Lung (tissue), 12 donors: ENCODE data around the gene LMNTD2. TPM values are rescaled to one million over a fixed set of nuclear protein-coding genes. Genes with fewer than 3 reads are reported as not detected.

Source experiments
- ATAC-seq: fragments of 200-7000 bp; cut with Tn5 transposase; one replicate; pipeline ENCODE4 v1.9.1; 2020; ENCODE audit warnings: moderate number of reproducible peaks; ENCODE audit not compliant: insufficient read depth, low FRiP score
- DNase-seq, 3 donors: peaks; one replicate each; pipeline ENCODE4 v3.0.0-alpha.2; 2013 to 2017
- H3K27ac ChIP-seq, 2 donors: one replicate each; pipeline ENCODE4 v1.5.1; 2013; ENCODE audit warnings: mild to moderate bottlenecking in 2 of 2, moderate library complexity in 2 of 2, control low read depth in 1 of 2, inconsistent platforms in 1 of 2, low read depth in 1 of 2, low read length in 1 of 2
- H3K27me3 ChIP-seq, 3 donors: one replicate each; pipeline ENCODE4 v1.5.1; 2013; ENCODE audit warnings: low read length in 2 of 3; ENCODE audit not compliant: control insufficient read depth in 3 of 3, insufficient read depth in 3 of 3
- H3K36me3 ChIP-seq, 4 donors: one replicate each; pipeline ENCODE4 v1.5.1; 2013; ENCODE audit warnings: low read length in 4 of 4, mild to moderate bottlenecking in 1 of 4, moderate library complexity in 1 of 4; ENCODE audit not compliant: control insufficient read depth in 4 of 4, insufficient read depth in 4 of 4
- H3K4me1 ChIP-seq, 5 donors: one replicate each; pipeline ENCODE4 v1.5.1; 2013; ENCODE audit warnings: low read length in 5 of 5, mild to moderate bottlenecking in 2 of 5, moderate library complexity in 1 of 5; ENCODE audit not compliant: control insufficient read depth in 5 of 5, insufficient read depth in 5 of 5
- H3K4me3 ChIP-seq: one replicate; pipeline ENCODE4 v1.5.1; 2013; ENCODE audit warnings: mild to moderate bottlenecking, control low read depth, moderate library complexity
- H3K9ac ChIP-seq, 2 donors: one replicate each; pipeline ENCODE4 v1.5.1; 2013; ENCODE audit warnings: low read length in 2 of 2, control low read depth in 1 of 2; ENCODE audit not compliant: insufficient read depth in 1 of 2
- H3K9me3 ChIP-seq, 4 donors: one replicate each; pipeline ENCODE4 v1.5.1; 2013; ENCODE audit warnings: low read length in 3 of 4, mild to moderate bottlenecking in 1 of 4, moderate library complexity in 1 of 4; ENCODE audit not compliant: control insufficient read depth in 4 of 4, insufficient read depth in 3 of 4
- WGBS, 2 donors: extraction: QIAGEN DNeasy Blood & Tissue Kit; methylation state at CpG; one replicate each; pipeline ENCODE4 v1.1.7; 2013; 5-methylcytosine and 5-hydroxymethylcytosine counted together
- polyA plus RNA-seq, 2 donors: library from polyadenylated mRNA; stranded (reverse); fragments of 200-250 nt; gene quantifications; one replicate each; pipeline ENCODE4 v1.2.1, GENCODE V29; 2013
- total RNA-seq, 2 donors: library from RNA; depleted of rRNA in 1 of 2; stranded (reverse); fragments of >200 nt in 1 of 2; gene quantifications; one replicate each; pipeline ENCODE4 v1.2.1, GENCODE V29; 2014 to 2021
- TF ChIP-seq, protein P1 (sequence below): IDR thresholded peaks from 2 replicates; pipeline ENCODE4 v1.5.1; 2012; ENCODE audit warnings: mild to moderate bottlenecking; ENCODE audit errors: control extremely low read depth, extremely low read depth
- donor health status: control.
- donor health status: control.
- donor health status: Bipolar disorder and iron deficiency.
- donor health status: healthy.
- donor health status: DM: yes; HTN: yes; CAD: no.

The LMNTD2 gene
- total and polyA plus RNA-seq, 4 donors = 2.3 to 9.7 (median 3.8) TPM

DNA sequence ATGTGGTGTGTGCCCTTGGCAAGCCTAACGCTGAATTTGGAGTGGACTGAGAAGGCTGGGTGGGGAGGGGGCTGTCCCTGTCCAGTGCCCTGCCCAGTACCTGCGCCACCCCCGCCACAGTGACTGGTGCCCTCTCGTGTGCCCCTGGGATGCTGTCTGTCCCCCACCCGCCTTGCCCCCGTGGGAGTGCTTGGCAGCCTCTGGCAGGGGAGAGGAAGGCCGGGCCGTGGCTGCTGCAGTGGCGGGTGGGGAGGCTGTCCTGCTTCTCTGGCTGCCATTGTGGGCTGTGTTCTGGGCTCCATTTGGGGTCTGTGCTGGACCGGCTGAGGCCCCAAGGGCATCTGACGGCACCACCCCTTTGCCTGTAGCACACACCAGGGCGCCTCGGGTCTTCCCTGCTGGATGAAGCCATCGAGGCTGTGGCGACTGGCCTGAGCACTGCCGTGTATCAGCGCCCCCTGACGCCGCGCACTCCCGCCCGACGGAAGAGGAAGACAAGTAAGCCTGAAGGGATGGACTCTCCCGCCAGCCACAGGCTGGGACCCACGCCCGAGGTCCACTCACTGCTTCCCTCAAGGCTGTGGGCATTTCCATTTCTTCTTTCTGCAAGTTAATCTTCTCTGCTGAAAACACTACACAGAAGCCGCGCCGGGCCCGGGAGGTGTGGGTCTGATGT is 37.6 kb upstream of the LMNTD2 start:
- no peaks in the 10 kb centered on the region for H3K4me1 ChIP-seq
- no peak overlapping the region for H3K9ac ChIP-seq
- peaks cover 3 to 72% (median 25%) of the 10 kb centered on the region in 4 donors for H3K36me3 ChIP-seq
- TF ChIP-seq, protein P1, sequence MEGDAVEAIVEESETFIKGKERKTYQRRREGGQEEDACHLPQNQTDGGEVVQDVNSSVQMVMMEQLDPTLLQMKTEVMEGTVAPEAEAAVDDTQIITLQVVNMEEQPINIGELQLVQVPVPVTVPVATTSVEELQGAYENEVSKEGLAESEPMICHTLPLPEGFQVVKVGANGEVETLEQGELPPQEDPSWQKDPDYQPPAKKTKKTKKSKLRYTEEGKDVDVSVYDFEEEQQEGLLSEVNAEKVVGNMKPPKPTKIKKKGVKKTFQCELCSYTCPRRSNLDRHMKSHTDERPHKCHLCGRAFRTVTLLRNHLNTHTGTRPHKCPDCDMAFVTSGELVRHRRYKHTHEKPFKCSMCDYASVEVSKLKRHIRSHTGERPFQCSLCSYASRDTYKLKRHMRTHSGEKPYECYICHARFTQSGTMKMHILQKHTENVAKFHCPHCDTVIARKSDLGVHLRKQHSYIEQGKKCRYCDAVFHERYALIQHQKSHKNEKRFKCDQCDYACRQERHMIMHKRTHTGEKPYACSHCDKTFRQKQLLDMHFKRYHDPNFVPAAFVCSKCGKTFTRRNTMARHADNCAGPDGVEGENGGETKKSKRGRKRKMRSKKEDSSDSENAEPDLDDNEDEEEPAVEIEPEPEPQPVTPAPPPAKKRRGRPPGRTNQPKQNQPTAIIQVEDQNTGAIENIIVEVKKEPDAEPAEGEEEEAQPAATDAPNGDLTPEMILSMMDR = no peak
- WGBS, 2 donors = 91 to 94% methylated on average over 27 to 30 of the region's 30 CpGs
- ATAC-seq = no peak
- H3K27me3 ChIP-seq = no peaks in the 10 kb centered on the region
- no peaks in the 10 kb centered on the region for H3K9me3 ChIP-seq
- no peak overlapping the region for H3K4me3 ChIP-seq
- H3K27ac ChIP-seq = no peak overlapping the region
- no peak for DNase-seq

DNA sequence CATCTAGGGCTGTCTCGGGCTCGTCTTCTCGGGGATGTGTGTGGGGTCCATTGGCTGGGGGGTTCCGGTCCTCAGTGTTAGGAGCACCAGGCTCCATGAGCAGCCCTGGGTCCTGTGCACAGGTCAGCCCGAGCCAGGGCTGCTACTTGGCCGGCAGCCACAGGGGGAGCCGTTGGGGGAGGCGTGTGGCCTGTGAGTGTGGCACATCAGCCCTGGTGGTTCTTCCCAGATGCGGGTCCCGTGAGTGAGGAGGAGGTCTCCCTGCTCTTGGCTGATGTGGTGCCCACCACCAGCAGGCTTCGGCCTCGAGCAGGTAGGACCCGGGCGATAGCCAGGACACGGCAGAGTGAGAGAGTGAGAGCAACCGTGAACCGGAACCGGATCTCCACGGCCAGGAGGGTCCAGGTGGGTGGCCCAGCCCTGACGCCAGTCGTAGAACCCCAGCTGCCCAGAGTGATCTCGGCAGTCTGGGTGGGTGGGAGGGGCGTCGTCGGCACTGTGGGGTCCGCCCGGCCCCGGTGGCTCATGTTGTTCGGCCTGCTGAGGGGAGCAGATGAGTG is 36.7 kb upstream of the LMNTD2 start:
- Histone ChIP-seq H3K4me3 (no peak overlapping the region), H3K36me3 (peaks cover 5 to 75% (median 30%) of the 10 kb centered on the region in 4 donors), H3K27ac (no peak overlapping the region), H3K9me3 (no peaks in the 10 kb centered on the region), H3K4me1 (no peaks in the 10 kb centered on the region), H3K27me3 (no peaks in the 10 kb centered on the region), H3K9ac (no peak overlapping the region)
- DNase-seq (no peak), ATAC-seq (no peak)
- TF ChIP-seq, protein P1 = no peak
- WGBS, 2 donors = 94 to 97% methylated on average over 29 of the region's 29 CpGs

DNA sequence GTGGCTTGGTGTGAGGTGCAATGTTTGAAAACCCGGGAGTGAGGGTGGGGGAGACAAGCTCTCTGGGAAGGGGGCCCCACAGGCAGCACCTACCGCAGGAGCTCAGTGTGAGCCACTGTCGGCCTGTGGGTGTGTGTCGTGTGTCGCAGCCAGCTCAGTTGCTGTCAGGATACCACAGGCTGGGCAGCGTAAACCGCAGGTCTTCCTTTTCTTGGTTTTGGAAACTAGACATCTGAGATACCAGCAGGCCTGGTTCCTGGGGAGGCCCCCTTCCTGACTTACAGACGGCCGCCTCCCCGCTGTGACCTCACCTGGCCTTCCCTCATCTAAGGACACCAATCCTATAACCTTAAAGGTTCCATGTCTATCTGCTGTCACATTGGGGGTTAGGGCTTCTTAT is 35.8 kb upstream of the LMNTD2 start:
- H3K4me3 ChIP-seq = no peak overlapping the region
- no peaks in the 10 kb centered on the region for H3K4me1 ChIP-seq
- no peak overlapping the region for H3K9ac ChIP-seq
- WGBS, 2 donors = 81 to 85% methylated on average over 10 of the region's 10 CpGs
- TF ChIP-seq, protein P1 = no peak
- ATAC-seq (no peak), DNase-seq (no peak)
- H3K36me3 ChIP-seq = peaks cover 8 to 72% (median 25%) of the 10 kb centered on the region in 4 donors
- no peak overlapping the region for H3K27ac ChIP-seq
- no peaks in the 10 kb centered on the region for H3K9me3 ChIP-seq
- H3K27me3 ChIP-seq = no peaks in the 10 kb centered on the region

DNA sequence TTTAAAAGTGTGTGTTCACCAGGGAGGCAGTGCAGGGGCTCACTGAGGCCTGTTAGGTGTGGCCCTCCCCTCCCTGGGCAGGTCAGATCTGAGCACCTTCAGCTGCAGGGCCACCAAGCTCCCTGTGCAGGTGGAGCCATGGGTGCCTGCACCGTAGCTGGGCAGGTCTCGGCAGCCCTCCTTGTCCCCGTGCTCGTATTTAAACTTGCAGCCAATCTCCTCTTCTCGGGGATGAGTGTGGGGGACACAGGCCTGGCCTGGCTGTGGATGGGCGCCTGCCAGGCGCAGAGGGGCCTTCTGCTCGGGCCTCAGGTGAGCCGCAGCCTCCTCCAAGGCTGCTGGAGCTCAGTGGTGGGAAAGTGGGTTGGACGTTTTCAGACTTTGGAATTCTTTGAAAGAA is 34.9 kb upstream of the LMNTD2 start:
- H3K36me3 ChIP-seq = peaks cover 8 to 73% (median 27%) of the 10 kb centered on the region in 4 donors
- DNase-seq = no peak

More for the DNA sequence above, 34.9 kb upstream of the LMNTD2 start:
- 96 to 97% methylated on average over 10 of the region's 10 CpGs for WGBS, 2 donors
- no peak for ATAC-seq
- TF ChIP-seq, protein P1 = no peak
- Histone ChIP-seq H3K27ac (no peak overlapping the region), H3K4me1 (no peaks in the 10 kb centered on the region), H3K9me3 (no peaks in the 10 kb centered on the region), H3K4me3 (no peak overlapping the region), H3K9ac (no peak overlapping the region), H3K27me3 (no peaks in the 10 kb centered on the region)
